Memory B cell (primary cell): Measurements from ENCODE around the gene CFAP97D1.
A peak's percentile ranks its signal among the peaks of the same experiment; 100 is the strongest.

Source experiments
- ATAC-seq: fragments of 150-1000 bp; cut with Tn5 transposase; 2 replicates; pipeline ENCODE4 v1.10.0; 2021; ENCODE audit warnings: low read depth, mild to moderate bottlenecking, moderate library complexity
- DNase-seq, 2 donors: peaks; one replicate each; pipeline ENCODE4 v3.0.0; 2022; ENCODE audit warnings: low spot score in 2 of 2
- H3K27ac Mint-ChIP-seq: one replicate; pipeline ENCODE4 v1.8.0; 2022; ENCODE audit warnings: mild to moderate bottlenecking, moderate library complexity, mixed read lengths
- H3K27me3 Mint-ChIP-seq: one replicate; pipeline ENCODE4 v1.8.0; 2022; ENCODE audit warnings: mixed read lengths
- H3K36me3 Mint-ChIP-seq: one replicate; pipeline ENCODE4 v1.8.0; 2022; ENCODE audit warnings: mild to moderate bottlenecking, mixed read lengths
- H3K4me1 Mint-ChIP-seq: one replicate; pipeline ENCODE4 v1.8.0; 2022; ENCODE audit warnings: mixed read lengths
- H3K4me3 Mint-ChIP-seq: one replicate; pipeline ENCODE4 v1.8.0; 2022; ENCODE audit warnings: mild to moderate bottlenecking, moderate library complexity, mixed read lengths
- H3K9me3 Mint-ChIP-seq: one replicate; pipeline ENCODE4 v1.8.0; 2022; ENCODE audit warnings: mixed read lengths

CFAP97D1 gene

GRCh38 chr17:43832976-43833829 is 53.0 kb downstream of the CFAP97D1 start, which contains the start of gene MPP3:
MPP3 (minus strand) TSS chr17:43833146; CDS start chr17:43831906, 1,240 bp downstream.
- peaks cover 22% of the 10 kb centered on the region for H3K27me3 Mint-ChIP-seq
- DNase-seq (peak in 1 of 2 donors; percentile 31), ATAC-seq (peak; percentile 78)
- H3K4me3 Mint-ChIP-seq, result peak within 1 kb of the TSS; percentile 79
- peaks cover 9% of the 10 kb centered on the region for H3K4me1 Mint-ChIP-seq
- no peaks in the 10 kb centered on the region for H3K9me3 Mint-ChIP-seq
- H3K36me3 Mint-ChIP-seq, result no peaks in the 10 kb centered on the region
- no peak within 1 kb of the TSS for H3K27ac Mint-ChIP-seq

GRCh38 chr17:43834106-43834505 is 53.9 kb downstream of the CFAP97D1 start:
- Mint-ChIP-seq H3K27me3 (peaks cover 22% of the 10 kb centered on the region), H3K27ac (no peak overlapping the region), H3K4me1 (peaks cover 9% of the 10 kb centered on the region), H3K4me3 (peak overlapping the region; percentile 79), H3K9me3 (no peaks in the 10 kb centered on the region), H3K36me3 (no peaks in the 10 kb centered on the region)
- DNase-seq (no peak), ATAC-seq (no peak)
